Left ventricle myocardium superior (tissue), 1 donor: Measurements from ENCODE around the gene CFAP74. TPM values are rescaled to one million over a fixed set of nuclear protein-coding genes. Genes with fewer than 3 reads are reported as not detected.

ENCODE experiments used
- ATAC-seq: fragments of 200-7000 bp; cut with Tn5 transposase; one replicate; pipeline ENCODE4 v1.9.1; 2020; ENCODE audit warnings: mild to moderate bottlenecking, moderate library complexity
- DNase-seq: peaks from one replicate; pipeline ENCODE4 v3.0.0-alpha.2; 2020
- intact Hi-C: fragments of 100-400 bp; cut with micrococcal nuclease; formaldehyde crosslinking; loops from one replicate; pipeline ENCODE4 v1.11.0; 2022
- total RNA-seq: library from RNA; stranded (reverse); fragmentation: NEBNext Ultra II Directional; extraction: Animal tissue kit (Norgen Biotek cat#: 25700); gene quantifications from one replicate; pipeline ENCODE4 v1.2.1, GENCODE V29; 2021
- donor health status: DM: no; HTN: yes; CAD: no; lungs with severe emphysema.

CFAP74 gene
- total RNA-seq, 1 donor from 2014 or later: not detected

GRCh38 chr1:1926346-1926811 lies 77.2 kb downstream of the CFAP74 start:
- intact Hi-C loops: no loop called here

GRCh38 chr1:1925437-1926345 lies 77.9 kb downstream of the CFAP74 start:
- ATAC-seq (no peak), DNase-seq (peak; percentile 25)
- intact Hi-C loops: no loop called here

More at GRCh38 chr1:1926346-1926811, 77.2 kb downstream of the CFAP74 start:
- ATAC-seq (no peak), DNase-seq (peak; percentile 28)

DNA sequence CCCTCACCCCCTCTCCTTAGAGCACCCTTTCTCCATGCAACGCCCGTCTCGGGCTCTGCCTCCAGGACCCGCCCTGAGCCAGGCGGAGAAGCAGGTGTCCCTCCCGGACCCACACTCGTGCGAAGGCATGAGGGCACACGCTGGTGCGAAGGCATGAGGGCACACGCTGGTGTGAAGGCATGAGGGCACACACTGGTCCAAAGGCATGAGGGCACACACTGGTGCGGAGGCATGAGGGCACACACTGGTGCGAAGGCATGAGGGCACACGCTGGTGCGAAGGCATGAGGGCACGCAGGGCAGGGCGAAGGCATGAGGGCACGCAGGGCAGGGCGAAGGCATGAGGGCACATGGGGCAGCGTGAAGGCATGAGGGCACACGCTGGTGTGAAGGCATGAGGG lies 78.7 kb downstream of the CFAP74 start:
- DNase-seq: peak; percentile 26

DNA sequence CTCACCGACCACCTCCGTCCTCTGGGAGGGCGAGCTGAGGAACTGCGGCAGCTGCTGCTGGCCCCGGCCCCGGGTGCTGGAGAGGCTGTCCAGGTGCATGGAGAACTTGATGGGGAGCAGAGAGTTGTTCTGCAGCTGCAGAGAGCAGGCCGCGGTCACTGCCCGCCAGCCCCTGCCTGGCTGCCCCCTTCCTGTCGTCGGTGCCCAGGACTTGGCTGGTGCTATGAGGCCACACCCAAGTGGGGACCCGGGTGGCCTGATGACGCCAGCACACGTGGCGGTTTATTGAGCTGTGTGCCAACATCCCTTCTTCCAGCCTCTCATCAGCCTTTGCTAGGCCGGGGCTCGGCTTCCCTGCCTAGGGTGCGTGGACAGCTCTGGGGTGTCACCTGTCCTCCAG lies 79.2 kb downstream of the CFAP74 start:
- DNase-seq: peak; percentile 10
- ATAC-seq: no peak
- intact Hi-C loops: no loop called here

More for the DNA sequence above, 78.7 kb downstream of the CFAP74 start:
- intact Hi-C loops: no loop called here
- no peak for ATAC-seq

DNA sequence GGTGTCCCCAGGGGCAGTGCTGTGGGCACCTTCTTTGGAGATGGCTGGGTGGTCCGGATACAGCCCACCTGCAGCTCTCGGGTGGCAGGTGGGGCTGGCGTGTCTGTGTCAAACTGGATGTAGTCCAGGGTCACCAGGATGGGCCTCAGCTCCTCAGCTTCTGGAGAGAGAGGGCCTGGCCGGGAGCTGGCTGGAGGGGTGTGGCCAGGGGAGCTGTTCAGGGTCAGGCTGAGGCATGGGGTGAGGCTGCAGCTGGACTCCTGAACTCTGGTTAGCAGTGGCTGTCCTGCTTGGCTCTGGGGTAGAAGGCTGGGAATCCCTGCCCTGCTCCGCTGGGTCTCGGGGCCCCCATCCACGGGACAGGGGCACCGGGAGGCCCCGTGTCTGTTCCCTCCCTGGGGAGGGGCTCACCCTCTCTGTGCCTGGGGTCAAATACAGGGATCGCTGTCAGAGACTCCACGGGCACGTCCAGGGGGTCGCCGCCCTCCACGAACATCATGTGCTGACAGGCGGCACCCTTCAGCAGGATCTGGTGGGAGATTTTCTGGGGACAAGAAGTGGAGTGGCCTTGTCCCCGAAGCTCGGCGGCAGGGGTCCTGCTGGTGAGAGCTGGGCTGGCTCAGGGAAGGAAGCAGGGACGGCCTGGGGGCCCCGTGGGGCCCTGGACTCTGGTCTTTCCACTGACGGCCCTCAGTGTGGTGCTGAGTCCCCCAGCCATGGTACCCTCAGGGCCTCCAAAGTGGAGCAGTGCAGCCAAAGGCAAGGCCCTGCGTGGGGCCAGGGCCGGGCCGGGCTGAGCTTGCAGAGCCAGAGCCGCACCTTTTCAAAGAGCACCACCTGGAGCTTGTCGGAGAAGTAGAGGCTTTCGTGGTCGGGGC lies 80.4 kb downstream of the CFAP74 start:
- intact Hi-C loops: no loop called here
- peak; percentile 28 for DNase-seq
- no peak for ATAC-seq

DNA sequence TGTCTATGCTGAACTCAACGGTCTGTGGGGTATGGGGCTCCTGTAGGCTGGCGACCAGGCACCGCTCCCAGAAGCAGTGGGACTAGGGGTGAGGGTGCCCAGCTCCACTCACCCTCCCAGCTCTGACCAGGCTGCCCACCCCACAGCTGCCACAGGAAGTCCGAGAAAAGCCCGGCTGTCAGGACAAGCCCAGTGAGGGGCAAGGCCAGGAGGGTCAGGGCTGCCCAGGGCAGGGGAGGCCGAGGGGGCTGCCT lies 81.0 kb downstream of the CFAP74 start:
- intact Hi-C loops: no loop called here
- ATAC-seq (no peak), DNase-seq (no peak)

GRCh38 chr1:1921901-1922701 lies 81.5 kb downstream of the CFAP74 start:
- no peak for ATAC-seq
- intact Hi-C loops: no loop called here
- peak; percentile 31 for DNase-seq

- DNase-seq (peak; percentile 24), ATAC-seq (no peak)
- intact Hi-C loops: no loop called here
These were observed 82.1 kb downstream of the CFAP74 start for GRCh38 chr1:1921459-1921862.

GRCh38 chr1:1920608-1921458 lies 82.8 kb downstream of the CFAP74 start:
- ATAC-seq (no peak), DNase-seq (peak; percentile 37)
- intact Hi-C loops: no loop called here

GRCh38 chr1:1920057-1920607 lies 83.5 kb downstream of the CFAP74 start:
- ATAC-seq (no peak), DNase-seq (peak; percentile 39)
- intact Hi-C loops: no loop called here

DNA sequence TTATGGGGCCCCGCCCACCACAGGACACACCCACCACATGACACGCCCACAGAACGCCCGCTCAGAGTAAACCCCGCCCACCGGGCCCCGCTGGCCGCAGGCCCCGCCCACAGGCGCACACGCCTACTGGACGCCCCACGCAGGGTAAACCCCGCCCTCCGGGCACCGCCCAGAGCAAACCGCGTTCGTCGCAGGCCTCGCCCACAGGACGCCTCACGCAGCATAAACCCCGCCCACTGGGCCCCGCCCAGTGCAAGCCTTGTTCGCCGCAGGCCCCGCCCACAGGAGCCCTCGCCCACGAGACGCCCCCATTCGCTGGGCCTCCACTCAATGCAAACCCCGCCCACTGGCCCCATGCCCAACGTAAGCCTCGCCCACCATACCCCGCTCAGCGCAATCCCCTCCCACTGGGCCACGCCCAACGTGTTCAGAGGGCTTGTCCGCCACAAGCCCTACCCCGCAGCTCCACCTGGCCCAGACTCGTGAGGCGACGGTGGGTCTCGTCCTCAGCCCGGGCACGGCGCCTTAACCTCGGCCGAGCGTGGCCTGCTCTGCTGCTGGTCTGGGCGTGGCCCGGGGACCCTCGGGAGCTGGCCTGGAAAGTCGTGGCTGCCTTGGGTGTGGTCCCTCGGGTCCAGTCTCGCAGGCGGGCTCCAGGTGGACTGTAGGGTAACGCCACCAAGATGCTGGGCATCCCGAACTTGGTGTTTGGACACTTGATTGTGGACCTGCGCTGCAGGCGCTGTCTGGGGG lies 84.1 kb downstream of the CFAP74 start:
- peak; percentile 90 for ATAC-seq
- intact Hi-C loops: no loop called here
- peak; percentile 100 for DNase-seq

DNA sequence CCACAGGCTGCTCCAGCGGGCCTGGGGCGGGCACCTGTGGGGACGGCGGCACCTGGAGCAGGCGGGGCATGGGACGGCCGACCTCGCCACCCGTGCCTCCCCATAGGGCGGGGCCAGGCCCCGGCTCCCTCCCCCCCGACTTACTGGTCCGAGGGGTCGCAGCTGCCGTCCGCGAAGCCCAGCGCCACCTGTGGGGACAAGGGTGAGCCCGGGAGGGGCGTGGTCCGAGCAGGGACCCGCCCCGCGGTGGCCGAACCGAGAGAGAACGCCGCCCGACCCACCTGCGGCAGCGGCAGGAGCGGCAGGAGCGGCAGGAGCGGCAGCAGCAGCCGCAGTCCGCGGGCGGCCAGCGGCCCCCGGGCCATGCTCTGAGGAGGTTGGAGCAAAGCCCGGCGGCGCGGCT lies 84.7 kb downstream of the CFAP74 start, which contains the start of gene TMEM52:
TSS of gene TMEM52 (minus strand) at position 379 of the 403 bp plus-strand sequence. CDS start at position 365, 14 bp downstream.
- no peak for DNase-seq
- no peak for ATAC-seq

DNA sequence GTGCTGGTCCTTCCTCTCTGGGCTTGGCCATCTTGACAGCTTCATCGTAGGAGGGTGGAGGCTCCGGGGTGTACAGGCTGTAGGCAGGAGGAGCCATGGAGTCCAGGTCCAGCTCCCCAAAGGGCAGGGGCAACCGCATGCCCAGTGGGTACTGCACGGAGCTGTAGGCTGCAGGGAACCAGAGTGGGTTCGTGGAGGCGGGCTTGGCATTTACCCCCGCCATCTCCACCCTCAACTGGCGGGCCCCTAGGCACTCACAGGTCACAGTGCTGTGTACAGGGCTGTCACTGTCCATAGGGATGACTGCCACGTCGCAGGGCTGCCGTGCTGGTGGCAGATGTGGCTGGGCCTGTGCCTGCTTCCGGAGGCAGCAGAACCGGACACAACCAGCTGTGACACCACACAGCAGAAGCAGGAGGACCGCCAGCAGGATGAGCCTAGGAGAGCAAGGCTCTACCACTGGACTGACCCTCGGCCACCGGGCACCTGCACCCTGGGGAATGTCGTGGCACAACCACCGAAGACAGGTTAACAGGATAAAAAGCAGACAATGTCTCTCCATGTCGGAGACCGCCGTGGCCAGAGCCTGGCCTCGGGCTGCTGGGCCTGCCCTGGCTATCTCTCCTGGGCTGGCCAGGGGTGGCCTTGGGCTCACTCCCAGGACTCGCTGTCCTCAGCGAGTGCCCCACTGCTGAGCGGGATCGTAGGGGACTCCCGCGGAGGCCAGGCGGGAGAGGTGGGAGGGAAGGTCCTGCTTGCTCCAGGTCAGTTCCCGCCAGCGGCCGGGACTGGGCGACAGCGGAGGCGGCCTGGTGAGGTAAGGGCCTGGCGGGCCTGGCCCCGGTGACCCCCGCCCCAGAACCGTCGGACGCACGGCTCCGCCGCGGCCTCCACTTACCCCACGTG lies 85.3 kb downstream of the CFAP74 start:
- ATAC-seq: peak; percentile 0
- peak; percentile 34 for DNase-seq
- intact Hi-C loops: no loop called here

More for the DNA sequence above, 84.7 kb downstream of the CFAP74 start, which contains the start of gene TMEM52:
- intact Hi-C loops: no loop called here

DNA sequence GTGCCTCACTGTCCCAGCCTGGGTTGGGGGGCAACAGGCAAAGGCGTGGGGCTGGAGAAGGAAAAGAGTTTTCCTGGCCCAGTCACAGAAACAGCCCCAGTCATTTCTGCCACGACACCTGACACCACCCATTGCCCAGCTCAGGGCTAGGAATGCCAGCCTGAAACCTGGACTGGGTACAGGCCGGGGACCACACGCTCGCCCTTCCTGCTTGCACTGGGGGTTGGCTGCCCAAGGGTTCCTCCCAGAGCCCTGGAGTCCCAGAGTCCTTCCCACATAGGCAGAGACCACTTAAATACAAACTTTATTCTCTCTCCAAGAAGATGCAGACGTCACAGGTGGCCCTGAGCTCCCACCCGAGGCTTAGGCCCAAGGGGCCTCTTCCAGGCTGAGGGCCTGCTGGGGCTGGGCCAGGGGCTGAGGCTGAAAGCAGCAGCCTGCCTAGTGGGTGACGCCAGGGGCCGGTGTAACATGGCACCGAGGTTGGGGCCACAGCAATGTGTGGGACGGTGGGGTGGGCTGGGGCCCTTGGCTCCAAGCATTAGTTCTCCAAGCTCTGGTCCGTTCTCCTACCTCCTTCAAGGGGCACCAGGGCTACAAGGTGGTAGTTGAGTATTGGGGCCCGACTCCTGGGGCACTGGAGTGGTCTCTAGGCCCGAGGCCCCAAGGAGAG lies 86.1 kb downstream of the CFAP74 start:
- intact Hi-C loops: no loop called here
- ATAC-seq (no peak), DNase-seq (peak; percentile 25)

- intact Hi-C loops: no loop called here
- DNase-seq (peak; percentile 40), ATAC-seq (no peak)
These were observed 86.7 kb downstream of the CFAP74 start for GRCh38 chr1:1916851-1917251.
